Esophagus muscularis mucosa (tissue), 3 donors: Measurements from ENCODE around the gene RELA.

Source experiments
- CTCF ChIP-seq, 3 experiments: fragments of 200-600 bp in 2 of 3; fragments of 450-650 bp in 1 of 3; sonication (generic) in 2 of 3; IDR thresholded peaks; one replicate each; pipeline ENCODE4 v1.5.1; 2017 to 2019; ENCODE audit warnings: antibody characterized with exemption in 3 of 3, mild to moderate bottlenecking in 2 of 3, moderate library complexity in 1 of 3
- POLR2A ChIP-seq: fragments of 450-650 bp; IDR thresholded peaks from one replicate; pipeline ENCODE4 v1.6.1; 2017; ENCODE audit warnings: antibody characterized with exemption, moderate library complexity, mild to moderate bottlenecking, low read depth

DNA sequence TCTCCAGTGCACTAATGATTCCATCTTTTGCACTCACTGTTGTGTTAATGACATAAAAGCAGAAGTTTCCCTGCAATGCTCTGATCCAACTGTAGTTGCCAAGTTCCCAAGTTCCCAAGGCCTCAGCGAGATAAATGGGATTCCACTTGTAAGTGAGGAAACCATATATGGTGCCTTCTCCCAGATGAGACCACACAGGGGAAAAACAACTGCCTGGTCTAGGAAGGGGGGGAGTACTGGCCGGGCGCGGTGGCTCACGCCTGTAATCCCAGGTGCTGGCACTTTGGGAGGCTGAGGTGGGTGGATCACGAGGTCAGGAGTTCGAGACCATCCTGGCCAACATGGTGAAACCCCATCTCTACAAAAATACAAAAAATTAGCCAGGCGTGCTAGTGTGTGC is 23.3 kb upstream of the RELA start:
- TF ChIP-seq CTCF (IDR thresholded peaks at IDR 0.05) (peak in 1 of 3 experiments; percentile 5), POLR2A (no peak)
